HepG2 (cell line): ENCODE data around the gene CLEC16A. TPM values are rescaled to one million over a fixed set of nuclear protein-coding genes. Genes with fewer than 3 reads are reported as not detected.

Experiments
- ATAC-seq: fragments of 200-7000 bp; cut with Tn5 transposase; 3 replicates; pipeline ENCODE4 v1.9.1; 2020; ENCODE audit warnings: mild to moderate bottlenecking, moderate library complexity
- BruUV-seq: library from RNA; stranded (reverse); fragments of 400-500 nt; replicated peaks from 2 replicates; lab custom pipeline; 2021; lab: Mats Ljungman, UMichigan
- CTCF ChIA-PET: fragments of 300-600 bp; formaldehyde crosslinking; extraction: SDS; loops from one replicate; lab custom pipeline; 2021; ENCODE audit warnings: low total read pairs, inconsistent platforms, low intra/inter-chr PET ratio; lab: Yijun Ruan, JAX
- POLR2A ChIA-PET: fragments of 350-600 bp; sonication (Branson Sonifier 250); formaldehyde crosslinking; loops from one replicate; lab custom pipeline; 2020; ENCODE audit warnings: antibody characterized with exemption, inconsistent platforms; lab: Yijun Ruan, JAX
- DNase-seq: peaks from one replicate; pipeline ENCODE4 v3.0.0-alpha.2; 2015; ENCODE audit warnings: low spot score
- FAIRE-seq: peaks from 3 replicates; lab custom pipeline; 2011; peaks lifted over from hg19 to GRCh38; lab: Jason Lieb, UNC
- H2AFZ ChIP-seq: one replicate; pipeline ENCODE4 v1.6.1; 2011; ENCODE audit warnings: low read length, inconsistent platforms
- H3K27ac ChIP-seq: fragments of 300-600 bp; 3 replicates; pipeline ENCODE4 v1.8.0; 2011; ENCODE audit warnings: mixed run types, mild to moderate bottlenecking, mixed read lengths, low read length, inconsistent platforms; ENCODE audit not compliant: insufficient read depth; ENCODE audit errors: extremely low read length
- H3K27me3 ChIP-seq, 2 experiments: fragments of 200-600 bp in 1 of 2; 2 replicates in 1 of 2; 3 replicates in 1 of 2; pipeline versions ENCODE4 v1.6.0 to v1.8.0; 2011; ENCODE audit warnings: low read length in 2 of 2, mild to moderate bottlenecking in 2 of 2, moderate library complexity in 2 of 2, inconsistent platforms in 1 of 2; ENCODE audit not compliant: insufficient read depth in 2 of 2, control insufficient read depth in 1 of 2
- H3K36me3 ChIP-seq, 2 experiments: fragments of 200-600 bp in 1 of 2; replicated peaks in 1 of 2; 2 replicates in 1 of 2; 3 replicates in 1 of 2; pipeline versions ENCODE4 v1.5.1 to v1.8.0; 2011; ENCODE audit warnings: low read length in 2 of 2, inconsistent platforms in 1 of 2; ENCODE audit not compliant: insufficient read depth in 2 of 2, control insufficient read depth in 1 of 2
- H3K4me1 ChIP-seq: 2 replicates; pipeline ENCODE4 v1.5.1; 2012; ENCODE audit warnings: low read length, inconsistent platforms; ENCODE audit not compliant: insufficient read depth
- H3K4me2 ChIP-seq: 2 replicates; pipeline ENCODE4 v1.6.0; 2011; ENCODE audit warnings: low read depth, low read length, inconsistent platforms
- H3K4me3 ChIP-seq, 3 experiments: fragments of 200-600 bp in 1 of 3; sonication (generic), shearing (Covaris generic) in 1 of 3; replicated peaks in 1 of 3; 2 replicates each; pipeline ENCODE4 v1.5.1; 2011 to 2016; ENCODE audit warnings: low read length in 3 of 3, inconsistent platforms in 2 of 3, low read depth in 2 of 3, mild to moderate bottlenecking in 2 of 3, control low read depth in 1 of 3, mixed read lengths in 1 of 3; ENCODE audit not compliant: insufficient read depth in 1 of 3
- H3K79me2 ChIP-seq: one replicate; pipeline ENCODE4 v1.6.1; 2011; ENCODE audit warnings: low read length, inconsistent platforms; ENCODE audit not compliant: insufficient read depth
- H3K9ac ChIP-seq: 2 replicates; pipeline ENCODE4 v1.6.0; 2011; ENCODE audit warnings: mild to moderate bottlenecking, low read depth, low read length, inconsistent platforms; ENCODE audit not compliant: insufficient read depth
- H3K9me3 ChIP-seq: 2 replicates; pipeline ENCODE4 v1.5.1; 2012; ENCODE audit warnings: mild to moderate bottlenecking, low read length
- H4K20me1 ChIP-seq: 2 replicates; pipeline ENCODE4 v1.6.0; 2011; ENCODE audit warnings: inconsistent platforms, mild to moderate bottlenecking, low read length, moderate library complexity; ENCODE audit not compliant: insufficient read depth
- ZNF292 ChIP-seq: sonication (generic); formaldehyde crosslinking; IDR thresholded peaks from 2 replicates; pipeline ENCODE4 v1.8.1; 2022; ENCODE audit warnings: mild to moderate bottlenecking, low read depth, missing genetic modification reagents, borderline replicate concordance
- ZNF776 ChIP-seq: sonication (generic); formaldehyde crosslinking; IDR thresholded peaks from 2 replicates; pipeline ENCODE4 v1.4.0; 2020; ENCODE audit warnings: mild to moderate bottlenecking, missing genetic modification reagents
- WGBS: methylation state at CpG from one replicate; pipeline ENCODE4 v1.1.6; 2017; ENCODE audit warnings: low lambda C conversion rate; 5-methylcytosine and 5-hydroxymethylcytosine counted together
- in situ Hi-C: cut with HindIII; loops from 2 replicates; pipeline ENCODE4 v1.10.0; 2017; ENCODE audit warnings: low pct_unique_long_range_greater_than_20kb; ENCODE audit not compliant: extremely low pct_ligation_motif_present
- intact Hi-C: fragments of 100-400 bp; cut with micrococcal nuclease; formaldehyde crosslinking; loops from one replicate; pipeline ENCODE4 v1.10.0; 2022; ENCODE audit not compliant: unreplicated experiment
- polyA plus RNA-seq, 8 experiments: library from polyadenylated mRNA; depleted of rRNA in 3 of 8; stranded (reverse) in 7 of 8; unstranded in 1 of 8; fragments of >200 nt; fragmentation: Illumina TruSeq in 4 of 8; extraction: Trizol in 4 of 8; gene quantifications; 2 replicates each; pipeline versions ENCODE4 v1.2.1 to v1.2.3, GENCODE V29; 2011 to 2016; ENCODE audit warnings: low read depth in 4 of 8, missing spikeins in 1 of 8, mixed read lengths in 1 of 8; ENCODE audit not compliant: insufficient read depth in 1 of 8
- total RNA-seq, 5 experiments: library from RNA; depleted of rRNA; stranded (reverse); fragments of >200 nt; fragmentation: Illumina TruSeq; extraction: Trizol; gene quantifications; 2 replicates each; pipeline ENCODE4 v1.2.3, GENCODE V29; 2016; ENCODE audit warnings: low read depth in 1 of 5
- TF ChIP-seq, protein P1 (sequence below): sonication (generic); formaldehyde crosslinking; IDR thresholded peaks from 2 replicates; pipeline ENCODE4 v1.5.0; 2020; ENCODE audit warnings: missing genetic modification reagents, mild to moderate bottlenecking, borderline replicate concordance

CLEC16A gene
- total and polyA plus RNA-seq, 2 of the 13 experiments (the other 11 are each of a cell fraction or from before 2014, with no cell fraction given) = 8.5 to 10.3 TPM

DNA sequence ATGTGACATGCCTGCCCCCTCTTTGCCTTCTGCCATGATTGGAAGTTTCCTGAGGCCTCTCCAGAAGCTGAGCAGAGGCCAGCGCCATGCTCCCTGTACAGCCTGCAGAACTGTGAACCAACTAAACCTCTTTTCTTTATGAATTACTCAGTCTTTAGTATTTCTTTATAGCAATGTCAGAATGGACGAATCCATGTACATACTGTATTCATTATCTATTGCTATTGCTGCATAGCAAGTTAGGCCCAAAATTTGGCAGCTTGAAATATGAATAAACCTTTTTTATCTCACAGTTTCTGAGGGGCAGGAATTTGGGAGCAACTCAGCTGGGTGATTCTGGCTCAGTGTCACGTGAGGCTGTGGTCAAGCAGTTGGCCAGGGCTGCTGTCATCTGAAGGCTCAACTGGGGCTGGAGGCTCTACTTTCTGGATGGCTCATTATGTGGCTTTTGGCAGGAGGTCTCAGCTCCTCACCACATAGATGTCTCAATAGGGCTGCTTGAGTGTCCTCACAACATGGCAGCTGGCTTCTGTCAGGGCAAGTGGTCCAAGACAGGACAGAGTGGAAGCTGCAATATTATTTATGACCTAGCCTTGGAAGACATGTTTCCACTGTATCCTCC lies 271.7 kb downstream of the CLEC16A start:
- DNase-seq (no peak), ATAC-seq (no peak), FAIRE-seq (no peak)
- BruUV-seq = no TSS peak
- Histone ChIP-seq H3K27ac (no peak overlapping the region), H3K36me3 (no peaks in the 10 kb centered on the region), H3K4me1 (no peaks in the 10 kb centered on the region), H3K4me2 (no peak overlapping the region), H2AFZ (no peak overlapping the region), H3K79me2 (no peaks in the 10 kb centered on the region), H3K27me3 (peaks cover 3 to 26% of the 10 kb centered on the region in 2 experiments), H4K20me1 (no peaks in the 10 kb centered on the region), H3K4me3 (no peak overlapping the region), H3K9ac (no peak overlapping the region), H3K9me3 (peaks cover 23% of the 10 kb centered on the region)
- 47% methylated on average over 3 of the region's 3 CpGs for WGBS
- 0 out of 2 replicates have a peak, but pooled peaks have one; percentile 28 for TF ChIP-seq ZNF776
- TF ChIP-seq, protein P1, sequence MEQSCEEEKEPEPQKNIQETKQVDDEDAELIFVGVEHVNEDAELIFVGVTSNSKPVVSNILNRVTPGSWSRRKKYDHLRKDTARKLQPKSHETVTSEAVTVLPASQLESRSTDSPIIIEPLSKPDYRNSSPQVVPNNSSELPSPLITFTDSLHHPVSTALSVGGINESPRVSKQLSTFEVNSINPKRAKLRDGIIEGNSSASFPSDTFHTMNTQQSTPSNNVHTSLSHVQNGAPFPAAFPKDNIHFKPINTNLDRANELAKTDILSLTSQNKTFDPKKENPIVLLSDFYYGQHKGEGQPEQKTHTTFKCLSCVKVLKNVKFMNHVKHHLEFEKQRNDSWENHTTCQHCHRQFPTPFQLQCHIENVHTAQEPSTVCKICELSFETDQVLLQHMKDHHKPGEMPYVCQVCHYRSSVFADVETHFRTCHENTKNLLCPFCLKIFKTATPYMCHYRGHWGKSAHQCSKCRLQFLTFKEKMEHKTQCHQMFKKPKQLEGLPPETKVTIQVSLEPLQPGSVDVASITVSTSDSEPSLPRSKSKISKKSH (CRISPR knock-in tag) = 0 out of 2 replicates have a peak, but pooled peaks have one; percentile 21
- no peak for TF ChIP-seq ZNF292 (CRISPR knock-in tag)
- intact Hi-C loops (no loop called here), in situ Hi-C loops (no loop called here)
- CTCF ChIA-PET = no interaction called here
- POLR2A ChIA-PET = no interaction called here
